Kidney epithelial cell (primary cell): ENCODE results near the gene SHB. TPM values are rescaled to one million over a fixed set of nuclear protein-coding genes. Genes with fewer than 3 reads are reported as not detected.

Source experiments
- DNase-seq: peaks from one replicate; pipeline ENCODE4 v3.0.0-alpha.2; 2010; ENCODE audit warnings: low read depth
- H3K27me3 ChIP-seq: 2 replicates; pipeline ENCODE4 v1.6.0; 2011; ENCODE audit warnings: low read length; ENCODE audit not compliant: control insufficient read depth, insufficient read depth
- H3K36me3 ChIP-seq: 2 replicates; pipeline ENCODE4 v1.5.1; 2011; ENCODE audit warnings: low read length; ENCODE audit not compliant: control insufficient read depth, insufficient read depth
- H3K4me3 ChIP-seq: 2 replicates; pipeline ENCODE4 v1.5.1; 2011; ENCODE audit warnings: low read depth, mild to moderate bottlenecking, control low read depth, low read length
- CTCF ChIP-seq: IDR thresholded peaks from 2 replicates; pipeline ENCODE4 v1.5.1; 2011; ENCODE audit warnings: mild to moderate bottlenecking, moderate library complexity, low read length, control low read depth, inconsistent platforms; ENCODE audit not compliant: insufficient read depth, poor library complexity, severe bottlenecking
- total RNA-seq: library from RNA; depleted of rRNA; stranded (reverse); fragments of >200 nt; gene quantifications from 2 replicates; pipeline ENCODE4 v1.2.3, GENCODE V29; 2015

SHB gene
- total RNA-seq, 1 donor from 2014 or later = 39.1 TPM

- no peaks in the 10 kb centered on the region for H3K36me3 ChIP-seq
- DNase-seq = no peak
- H3K27me3 ChIP-seq = no peaks in the 10 kb centered on the region
- TF ChIP-seq CTCF = no peak
- H3K4me3 ChIP-seq = no peak overlapping the region
These were observed 45.4 kb downstream of the SHB start for GRCh38 chr9:38023661-38024035.

- Histone ChIP-seq H3K4me3 (no peak overlapping the region), H3K36me3 (no peaks in the 10 kb centered on the region), H3K27me3 (no peaks in the 10 kb centered on the region)
- no peak for DNase-seq
- no peak for TF ChIP-seq CTCF
These were observed 46.0 kb downstream of the SHB start for GRCh38 chr9:38022995-38023394.

GRCh38 chr9:38022203-38022895 lies 46.7 kb downstream of the SHB start:
- Histone ChIP-seq H3K27me3 (no peaks in the 10 kb centered on the region), H3K36me3 (no peaks in the 10 kb centered on the region), H3K4me3 (no peak overlapping the region)
- no peak for TF ChIP-seq CTCF
- no peak for DNase-seq

GRCh38 chr9:38020151-38021076 lies 48.6 kb downstream of the SHB start:
- Histone ChIP-seq H3K36me3 (peaks cover under 1% of the 10 kb centered on the region), H3K27me3 (no peaks in the 10 kb centered on the region), H3K4me3 (no peak overlapping the region)
- TF ChIP-seq CTCF = no peak
- DNase-seq = no peak

GRCh38 chr9:38019731-38020130 lies 49.3 kb downstream of the SHB start:
- Histone ChIP-seq H3K4me3 (no peak overlapping the region), H3K27me3 (no peaks in the 10 kb centered on the region), H3K36me3 (peaks cover 3% of the 10 kb centered on the region)
- DNase-seq = no peak
- TF ChIP-seq CTCF = no peak
